BLaER1 (cell line): Measurements from ENCODE around the gene CAMK1G.

Source experiments
- H3K27ac ChIP-seq: shearing (Covaris generic); formaldehyde crosslinking; 2 replicates; pipeline ENCODE4 v1.8.1; 2022
- H3K27me3 ChIP-seq: shearing (Covaris generic); formaldehyde crosslinking; 2 replicates; pipeline ENCODE4 v1.8.1; 2022
- H3K36me3 ChIP-seq: shearing (Covaris generic); formaldehyde crosslinking; 2 replicates; pipeline ENCODE4 v1.8.1; 2022
- H3K4me1 ChIP-seq: shearing (Covaris generic); formaldehyde crosslinking; 2 replicates; pipeline ENCODE4 v1.8.1; 2022
- H3K4me2 ChIP-seq: shearing (Covaris generic); formaldehyde crosslinking; 2 replicates; pipeline ENCODE4 v1.8.1; 2022
- H3K4me3 ChIP-seq: shearing (Covaris generic); formaldehyde crosslinking; 2 replicates; pipeline ENCODE4 v1.8.1; 2022
- H3K9ac ChIP-seq: shearing (Covaris generic); formaldehyde crosslinking; 2 replicates; pipeline ENCODE4 v1.8.1; 2022
- H3K9me3 ChIP-seq: shearing (Covaris generic); formaldehyde crosslinking; 2 replicates; pipeline ENCODE4 v1.8.1; 2022
- H4K20me1 ChIP-seq: shearing (Covaris generic); formaldehyde crosslinking; 2 replicates; pipeline ENCODE4 v1.8.1; 2022
- Cebpa-rat ChIP-seq: shearing (Covaris generic); IDR thresholded peaks from 2 replicates; pipeline ENCODE4 v1.8.1; 2022

CAMK1G gene

GRCh38 chr1:209561532-209561931 lies 22.0 kb upstream of the CAMK1G start:
- Histone ChIP-seq H3K4me2 (no peak overlapping the region), H3K9me3 (no peaks in the 10 kb centered on the region), H3K4me1 (no peaks in the 10 kb centered on the region), H3K27ac (no peak overlapping the region), H3K36me3 (no peaks in the 10 kb centered on the region), H3K27me3 (no peaks in the 10 kb centered on the region), H3K9ac (no peak overlapping the region), H3K4me3 (no peak overlapping the region), H4K20me1 (no peaks in the 10 kb centered on the region)
- no peak for TF ChIP-seq Cebpa-rat

- Histone ChIP-seq H3K4me1 (0 out of 2 replicates have a peak, but pooled peaks cover 5% of the 10 kb centered on the region), H3K27me3 (no peaks in the 10 kb centered on the region), H3K9ac (no peak overlapping the region), H3K36me3 (no peaks in the 10 kb centered on the region), H3K4me3 (no peak overlapping the region), H4K20me1 (no peaks in the 10 kb centered on the region), H3K9me3 (no peaks in the 10 kb centered on the region), H3K4me2 (no peak overlapping the region), H3K27ac (no peak overlapping the region)
- TF ChIP-seq Cebpa-rat: no peak
These were observed 18.7 kb upstream of the CAMK1G start for GRCh38 chr1:209564849-209565248.

- H3K9ac ChIP-seq: no peak overlapping the region
These were observed 17.5 kb upstream of the CAMK1G start for GRCh38 chr1:209565759-209566678.

GRCh38 chr1:209567698-209568175 lies 15.8 kb upstream of the CAMK1G start:
- Histone ChIP-seq H3K9me3 (no peaks in the 10 kb centered on the region), H3K27ac (no peak overlapping the region), H3K27me3 (no peaks in the 10 kb centered on the region), H3K36me3 (no peaks in the 10 kb centered on the region), H3K4me1 (0 out of 2 replicates have a peak, but pooled peaks cover 7% of the 10 kb centered on the region), H3K4me3 (no peak overlapping the region), H3K4me2 (no peak overlapping the region), H4K20me1 (no peaks in the 10 kb centered on the region), H3K9ac (no peak overlapping the region)
- TF ChIP-seq Cebpa-rat: no peak

More at GRCh38 chr1:209565759-209566678, 17.5 kb upstream of the CAMK1G start:
- Histone ChIP-seq H3K4me1 (0 out of 2 replicates have a peak, but pooled peaks cover 7% of the 10 kb centered on the region), H3K27ac (no peak overlapping the region), H4K20me1 (no peaks in the 10 kb centered on the region), H3K4me2 (no peak overlapping the region), H3K9me3 (no peaks in the 10 kb centered on the region), H3K27me3 (no peaks in the 10 kb centered on the region), H3K36me3 (no peaks in the 10 kb centered on the region), H3K4me3 (no peak overlapping the region)
- no peak for TF ChIP-seq Cebpa-rat

- Histone ChIP-seq H3K27me3 (no peaks in the 10 kb centered on the region), H3K4me1 (0 out of 2 replicates have a peak, but pooled peaks cover 7% of the 10 kb centered on the region), H4K20me1 (no peaks in the 10 kb centered on the region), H3K27ac (no peak overlapping the region), H3K4me2 (peak overlapping the region; percentile 42), H3K36me3 (no peaks in the 10 kb centered on the region), H3K4me3 (no peak overlapping the region), H3K9me3 (no peaks in the 10 kb centered on the region), H3K9ac (no peak overlapping the region)
- no peak for TF ChIP-seq Cebpa-rat
These were observed 13.9 kb upstream of the CAMK1G start for GRCh38 chr1:209569455-209570207.

GRCh38 chr1:209570743-209571142 lies 12.8 kb upstream of the CAMK1G start:
- Histone ChIP-seq H3K27me3 (no peaks in the 10 kb centered on the region), H3K36me3 (no peaks in the 10 kb centered on the region), H3K9ac (no peak overlapping the region), H3K4me2 (no peak overlapping the region), H3K9me3 (no peaks in the 10 kb centered on the region), H3K4me1 (0 out of 2 replicates have a peak, but pooled peaks cover 7% of the 10 kb centered on the region), H4K20me1 (no peaks in the 10 kb centered on the region), H3K4me3 (no peak overlapping the region), H3K27ac (no peak overlapping the region)
- TF ChIP-seq Cebpa-rat: no peak

- Histone ChIP-seq H3K27me3 (no peaks in the 10 kb centered on the region), H3K9ac (no peak overlapping the region), H3K4me2 (no peak overlapping the region), H3K4me1 (no peaks in the 10 kb centered on the region), H4K20me1 (no peaks in the 10 kb centered on the region), H3K4me3 (no peak overlapping the region), H3K9me3 (no peaks in the 10 kb centered on the region), H3K36me3 (no peaks in the 10 kb centered on the region), H3K27ac (no peak overlapping the region)
- TF ChIP-seq Cebpa-rat: no peak
These were observed 6.9 kb upstream of the CAMK1G start for GRCh38 chr1:209576392-209577197.

GRCh38 chr1:209577346-209577745 lies 6.2 kb upstream of the CAMK1G start:
- H3K27me3 ChIP-seq: no peaks in the 10 kb centered on the region
- H3K4me1 ChIP-seq: no peaks in the 10 kb centered on the region
- no peak overlapping the region for H3K4me3 ChIP-seq
- H3K9ac ChIP-seq: no peak overlapping the region
- no peaks in the 10 kb centered on the region for H4K20me1 ChIP-seq
- H3K9me3 ChIP-seq: no peaks in the 10 kb centered on the region
- no peak overlapping the region for H3K4me2 ChIP-seq
- no peak for TF ChIP-seq Cebpa-rat
- no peaks in the 10 kb centered on the region for H3K36me3 ChIP-seq
- H3K27ac ChIP-seq: no peak overlapping the region

GRCh38 chr1:209580577-209580976 lies 2.9 kb upstream of the CAMK1G start:
- no peak for TF ChIP-seq Cebpa-rat
- H3K9me3 ChIP-seq: peaks cover 1% of the 10 kb centered on the region; the same call in 1 of the 2 replicates
- H3K4me3 ChIP-seq: no peak overlapping the region
- H3K27me3 ChIP-seq: no peaks in the 10 kb centered on the region
- H4K20me1 ChIP-seq: no peaks in the 10 kb centered on the region
- H3K4me2 ChIP-seq: no peak overlapping the region
- no peak overlapping the region for H3K9ac ChIP-seq
- H3K36me3 ChIP-seq: no peaks in the 10 kb centered on the region
- H3K27ac ChIP-seq: no peak overlapping the region
- no peaks in the 10 kb centered on the region for H3K4me1 ChIP-seq
